Stimulated activated naive B cell treated with anti-CD40 and anti-IgM and Interleukin-4, amounts not matched to agents 10 μg/mL and 1 μg/mL and 100 μg/mL, for 72 hours (primary cell): ENCODE measurements around the gene ATP1A4.

Experiments
- ATAC-seq, 2 donors: fragments of 150-1000 bp; cut with Tn5 transposase; replicated peaks; 2 replicates each; pipeline ENCODE4 v1.10.0; 2021; ENCODE audit warnings: moderate library complexity in 1 of 2
- DNase-seq: peaks from one replicate; pipeline ENCODE4 v3.0.0; 2021
- H3K27ac Mint-ChIP-seq: one replicate; pipeline ENCODE4 v1.8.0; 2022; ENCODE audit warnings: mild to moderate bottlenecking, mixed read lengths
- H3K27me3 Mint-ChIP-seq, 2 donors: one replicate each; pipeline ENCODE4 v1.8.0; 2022; ENCODE audit warnings: mixed read lengths in 2 of 2
- H3K36me3 Mint-ChIP-seq, 2 donors: one replicate each; pipeline ENCODE4 v1.8.0; 2022; ENCODE audit warnings: mixed read lengths in 2 of 2, mild to moderate bottlenecking in 1 of 2
- H3K4me1 Mint-ChIP-seq, 2 donors: one replicate each; pipeline ENCODE4 v1.8.0; 2022; ENCODE audit warnings: mixed read lengths in 2 of 2, mild to moderate bottlenecking in 1 of 2
- H3K4me3 Mint-ChIP-seq, 2 donors: one replicate each; pipeline ENCODE4 v1.8.0; 2022; ENCODE audit warnings: mild to moderate bottlenecking in 2 of 2, mixed read lengths in 2 of 2, moderate library complexity in 1 of 2
- H3K9me3 Mint-ChIP-seq, 2 donors: one replicate each; pipeline ENCODE4 v1.8.0; 2022; ENCODE audit warnings: mixed read lengths in 2 of 2, mild to moderate bottlenecking in 1 of 2

The ATP1A4 gene

DNA sequence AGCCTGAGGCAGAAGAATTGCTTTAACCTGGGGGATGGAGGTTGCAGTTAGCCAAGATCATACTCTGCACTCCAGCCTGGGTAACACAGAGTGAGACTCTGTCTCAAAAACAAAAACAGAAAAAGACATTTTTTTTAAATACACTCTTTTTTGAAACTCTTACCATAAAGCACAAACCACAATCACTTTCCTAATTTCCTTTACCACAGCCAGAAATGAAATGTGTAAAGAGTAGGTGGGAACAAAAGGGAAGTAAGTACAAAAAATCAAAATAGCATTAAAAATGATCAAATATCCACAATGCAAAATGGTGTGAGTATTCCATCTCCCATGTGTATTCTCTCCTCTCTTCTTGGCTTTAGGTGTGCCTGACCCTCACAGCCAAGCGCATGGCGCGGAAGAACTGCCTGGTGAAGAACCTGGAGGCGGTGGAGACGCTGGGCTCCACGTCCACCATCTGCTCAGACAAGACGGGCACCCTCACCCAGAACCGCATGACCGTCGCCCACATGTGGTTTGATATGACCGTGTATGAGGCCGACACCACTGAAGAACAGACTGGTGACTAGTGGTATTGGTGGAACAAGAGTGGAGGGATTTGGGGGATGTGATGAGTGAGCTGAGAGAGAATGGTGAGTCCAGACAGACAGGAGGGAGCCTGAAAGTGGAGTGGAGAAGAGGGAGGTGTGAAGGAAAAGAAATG, 14.9 kb downstream of the ATP1A4 start:
- peak overlapping the region; percentile 15 for H3K27ac Mint-ChIP-seq
- no peaks in the 10 kb centered on the region for H3K9me3 Mint-ChIP-seq
- ATAC-seq = peak in 1 of 2 donors; percentile 17
- no peak for DNase-seq
- H3K4me1 Mint-ChIP-seq = peaks cover 36 to 46% of the 10 kb centered on the region in 2 donors
- H3K27me3 Mint-ChIP-seq = peaks cover 0 to 6% of the 10 kb centered on the region in 2 donors
- H3K36me3 Mint-ChIP-seq = no peaks in the 10 kb centered on the region
- no peak overlapping the region for H3K4me3 Mint-ChIP-seq

DNA sequence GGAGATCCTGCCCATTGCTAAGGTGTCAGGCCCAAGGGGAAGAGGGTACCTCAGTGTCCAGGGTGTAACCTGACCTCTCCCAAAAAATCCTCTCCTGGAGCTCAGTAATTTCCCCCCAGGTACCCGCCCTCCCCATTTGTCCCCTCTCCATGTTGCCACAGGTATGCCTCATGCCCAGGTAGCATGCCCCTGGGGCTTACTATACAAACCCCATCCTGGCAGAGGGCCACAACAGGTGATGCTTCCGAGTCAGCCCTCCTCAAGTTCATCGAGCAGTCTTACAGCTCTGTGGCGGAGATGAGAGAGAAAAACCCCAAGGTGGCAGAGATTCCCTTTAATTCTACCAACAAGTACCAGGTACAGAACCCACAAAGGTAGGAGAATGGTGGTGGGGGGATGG, 15.7 kb downstream of the ATP1A4 start:
- H3K4me1 Mint-ChIP-seq = peaks cover 36 to 46% of the 10 kb centered on the region in 2 donors
- H3K4me3 Mint-ChIP-seq = no peak overlapping the region
- H3K27me3 Mint-ChIP-seq = peaks cover 3 to 6% of the 10 kb centered on the region in 2 donors
- H3K27ac Mint-ChIP-seq = no peak overlapping the region
- no peak for DNase-seq
- H3K36me3 Mint-ChIP-seq = no peaks in the 10 kb centered on the region
- H3K9me3 Mint-ChIP-seq = no peaks in the 10 kb centered on the region
- no peak for ATAC-seq

DNA sequence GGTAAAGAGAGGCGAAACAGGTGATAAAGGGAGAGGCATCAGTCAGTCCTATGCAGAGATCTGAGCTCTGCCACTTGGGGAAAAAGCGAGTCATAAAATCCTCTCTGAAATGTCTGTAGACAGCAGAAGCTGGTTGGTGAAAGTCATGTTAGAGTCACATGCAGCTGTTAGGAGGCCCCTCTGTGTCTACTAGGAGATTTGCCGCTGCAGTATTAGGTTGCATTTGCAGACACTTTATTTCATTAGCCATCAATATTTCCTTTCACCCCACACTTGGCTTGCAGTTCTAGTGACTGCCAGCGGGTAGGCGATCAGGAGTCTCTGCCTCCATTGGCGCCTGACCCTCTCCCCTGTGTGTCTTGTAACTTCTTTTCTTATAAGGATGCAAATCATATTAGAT, 16.2 kb downstream of the ATP1A4 start:
- Mint-ChIP-seq H3K4me3 (no peak overlapping the region), H3K27me3 (peaks cover 7 to 8% of the 10 kb centered on the region in 2 donors), H3K4me1 (peaks cover 36 to 46% of the 10 kb centered on the region in 2 donors), H3K27ac (no peak overlapping the region), H3K36me3 (no peaks in the 10 kb centered on the region), H3K9me3 (no peaks in the 10 kb centered on the region)
- DNase-seq (no peak), ATAC-seq (peak; percentile 52 to 63)

DNA sequence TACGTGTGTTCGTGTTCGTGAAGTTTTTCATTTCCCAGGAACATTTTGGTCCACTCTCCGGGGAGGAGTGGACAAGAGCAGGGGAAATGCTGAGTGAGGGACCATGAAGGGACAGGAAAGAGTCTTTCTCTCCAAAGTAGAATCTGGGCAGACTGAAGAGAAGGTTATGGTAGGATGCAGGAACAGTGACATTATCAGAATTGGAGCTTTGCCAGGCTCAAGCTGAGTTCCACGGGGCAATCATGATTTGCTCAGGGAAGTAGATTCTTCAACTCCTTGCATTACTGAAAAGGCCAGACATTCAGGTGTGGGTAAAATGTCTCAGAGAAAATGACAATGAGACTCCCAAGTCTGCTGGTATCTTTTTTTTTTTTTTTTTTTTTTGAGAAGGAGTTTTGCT, 16.6 kb downstream of the ATP1A4 start:
- H3K36me3 Mint-ChIP-seq = no peaks in the 10 kb centered on the region
- DNase-seq = no peak
- H3K27me3 Mint-ChIP-seq = peaks cover 12% of the 10 kb centered on the region in 2 donors
- ATAC-seq = no peak
- H3K4me3 Mint-ChIP-seq = no peak overlapping the region
- no peaks in the 10 kb centered on the region for H3K9me3 Mint-ChIP-seq
- H3K4me1 Mint-ChIP-seq = peaks cover 36 to 46% of the 10 kb centered on the region in 2 donors
- no peak overlapping the region for H3K27ac Mint-ChIP-seq

DNA sequence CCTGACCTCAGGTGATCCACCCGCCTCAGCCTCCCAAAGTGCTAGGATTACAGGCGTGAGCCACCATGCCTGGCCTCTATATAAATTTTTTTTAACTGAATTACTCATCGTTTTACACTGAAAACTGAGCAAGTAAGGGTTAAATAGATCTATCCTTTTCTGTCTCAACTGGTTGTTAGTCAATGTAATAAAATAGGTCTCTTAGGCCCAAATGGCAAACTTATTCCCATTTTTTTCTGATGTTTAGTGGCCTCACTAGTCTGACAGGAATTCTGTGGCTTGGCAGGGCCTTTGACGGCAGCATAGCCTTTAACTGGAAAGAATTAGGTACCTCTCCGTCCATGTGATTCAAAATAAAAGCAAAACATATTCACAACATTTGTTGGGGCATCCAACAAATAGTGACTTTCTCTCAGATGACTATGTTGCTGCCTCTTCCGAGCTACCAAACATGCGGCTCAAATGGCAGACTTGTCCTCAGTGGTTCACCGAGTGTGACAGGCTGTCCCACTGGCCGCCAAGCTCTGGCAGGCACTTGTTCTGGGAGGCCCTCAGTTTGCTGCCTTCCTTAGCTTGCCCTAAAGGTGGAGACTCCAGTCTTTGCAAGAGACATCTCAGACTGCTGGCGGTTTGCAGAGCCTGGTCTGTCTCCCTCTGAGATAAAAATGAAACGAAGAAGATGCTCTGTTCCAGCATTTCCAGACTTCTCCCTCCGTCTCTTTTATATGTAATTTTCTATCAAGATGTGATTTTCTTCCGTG, 17.4 kb downstream of the ATP1A4 start:
- ATAC-seq = no peak
- H3K27me3 Mint-ChIP-seq = peaks cover 15 to 16% of the 10 kb centered on the region in 2 donors
- no peak overlapping the region for H3K27ac Mint-ChIP-seq
- H3K9me3 Mint-ChIP-seq = no peaks in the 10 kb centered on the region
- DNase-seq = no peak
- H3K36me3 Mint-ChIP-seq = no peaks in the 10 kb centered on the region
- no peak overlapping the region for H3K4me3 Mint-ChIP-seq
- H3K4me1 Mint-ChIP-seq = peaks cover 36 to 46% of the 10 kb centered on the region in 2 donors

DNA sequence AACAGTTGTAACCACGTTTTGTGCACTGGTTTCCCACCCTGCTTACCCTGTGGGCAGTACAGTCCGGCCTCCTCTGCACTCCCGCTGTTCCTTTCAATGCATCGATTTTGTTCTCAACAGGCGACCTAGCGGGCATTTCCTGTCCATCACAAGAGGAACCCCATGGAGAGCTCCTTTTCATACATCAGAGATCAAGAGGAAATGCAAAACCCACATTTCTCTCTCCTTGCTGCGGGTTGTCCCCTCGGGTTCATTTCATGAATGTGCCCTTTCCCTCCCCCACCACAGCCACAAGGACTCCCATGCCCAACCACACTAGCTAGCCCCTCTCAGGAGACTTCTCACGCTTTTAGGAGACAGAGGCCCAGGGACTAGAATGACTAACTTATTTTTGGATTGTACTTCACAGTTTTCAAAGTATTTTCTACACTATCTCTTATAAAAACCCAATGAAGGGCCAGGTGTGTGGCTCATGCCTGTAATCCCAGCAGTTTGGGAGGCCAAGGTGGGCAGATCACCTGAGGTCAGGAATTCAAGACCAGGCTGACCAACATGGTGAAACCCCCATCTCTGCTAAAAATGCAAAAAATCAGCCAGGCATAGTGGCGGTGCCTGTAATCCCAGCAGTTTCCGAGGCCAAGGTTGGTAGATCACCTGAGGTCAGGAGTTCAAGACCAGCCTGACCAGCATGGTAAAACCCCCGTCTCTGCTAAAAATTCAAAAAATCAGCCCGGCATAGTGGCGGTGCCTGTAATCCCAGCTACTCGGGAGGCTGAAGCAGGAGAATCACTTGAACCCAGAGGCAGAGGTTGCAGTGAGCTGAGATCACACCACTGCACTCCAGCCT, 18.4 kb downstream of the ATP1A4 start:
- Mint-ChIP-seq H3K9me3 (no peaks in the 10 kb centered on the region), H3K36me3 (no peaks in the 10 kb centered on the region), H3K4me1 (peaks cover 36 to 46% of the 10 kb centered on the region in 2 donors), H3K4me3 (peak overlapping the region; percentile 31 to 51), H3K27ac (peak overlapping the region; percentile 81), H3K27me3 (peaks cover 25 to 26% of the 10 kb centered on the region in 2 donors)
- ATAC-seq = peak; percentile 93
- DNase-seq = peak; percentile 77

DNA sequence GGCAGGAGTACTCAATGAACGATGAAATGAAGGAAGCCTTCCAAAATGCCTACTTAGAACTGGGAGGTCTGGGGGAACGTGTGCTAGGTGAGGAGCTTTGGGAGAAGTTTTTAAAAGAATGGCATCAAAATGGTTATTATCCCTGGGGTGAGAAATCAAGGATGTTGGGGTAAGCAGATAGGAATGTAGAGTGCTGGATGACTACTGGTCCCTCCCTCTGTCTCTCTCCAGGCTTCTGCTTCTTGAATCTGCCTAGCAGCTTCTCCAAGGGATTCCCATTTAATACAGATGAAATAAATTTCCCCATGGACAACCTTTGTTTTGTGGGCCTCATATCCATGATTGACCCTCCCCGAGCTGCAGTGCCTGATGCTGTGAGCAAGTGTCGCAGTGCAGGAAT, 20.0 kb downstream of the ATP1A4 start:
- ATAC-seq = no peak
- H3K4me3 Mint-ChIP-seq = no peak overlapping the region
- H3K9me3 Mint-ChIP-seq = no peaks in the 10 kb centered on the region
- H3K4me1 Mint-ChIP-seq = peaks cover 31 to 40% of the 10 kb centered on the region in 2 donors
- no peak for DNase-seq
- H3K27ac Mint-ChIP-seq = no peak overlapping the region
- peaks cover 28 to 30% of the 10 kb centered on the region in 2 donors for H3K27me3 Mint-ChIP-seq
- no peaks in the 10 kb centered on the region for H3K36me3 Mint-ChIP-seq

DNA sequence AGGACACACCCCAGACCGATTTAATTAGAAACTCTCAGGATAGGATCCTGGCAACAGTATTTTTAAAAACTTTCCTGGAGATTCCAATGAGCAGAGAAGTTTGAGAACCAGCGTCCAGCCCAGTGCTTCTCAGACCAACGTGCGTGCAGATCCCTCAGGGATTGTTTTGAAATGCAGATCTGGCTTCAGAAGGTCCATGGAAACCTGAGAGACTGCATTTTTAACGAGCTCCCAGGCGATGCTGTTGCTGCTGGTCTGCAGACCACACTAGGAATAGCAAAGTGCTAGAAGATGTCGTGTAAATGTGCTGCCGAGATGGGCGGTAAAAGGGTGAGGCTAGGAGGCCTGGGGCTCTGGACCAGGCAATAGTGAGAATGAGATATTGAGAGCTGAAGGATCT, 20.6 kb downstream of the ATP1A4 start:
- Mint-ChIP-seq H3K9me3 (no peaks in the 10 kb centered on the region), H3K4me3 (no peak overlapping the region), H3K27ac (no peak overlapping the region), H3K4me1 (peaks cover 29 to 35% of the 10 kb centered on the region in 2 donors), H3K36me3 (no peaks in the 10 kb centered on the region), H3K27me3 (peaks cover 26 to 28% of the 10 kb centered on the region in 2 donors)
- DNase-seq (no peak), ATAC-seq (no peak)

DNA sequence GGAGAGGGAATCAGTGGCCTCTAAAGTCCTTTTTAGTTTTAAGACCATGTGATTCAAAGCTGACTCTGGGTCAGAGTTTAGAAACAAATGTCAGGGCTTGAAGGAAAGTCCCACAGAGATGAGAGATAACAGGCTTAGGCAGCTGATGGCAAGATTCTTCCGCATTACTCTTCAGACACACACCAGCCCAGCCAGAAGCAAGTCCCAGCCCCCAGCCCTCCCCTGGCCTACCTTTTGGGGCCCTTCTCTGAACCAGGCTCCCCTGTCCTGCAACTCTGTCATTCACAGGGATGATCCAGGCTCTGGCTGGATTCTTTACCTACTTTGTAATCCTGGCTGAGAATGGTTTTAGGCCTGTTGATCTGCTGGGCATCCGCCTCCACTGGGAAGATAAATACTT, 25.8 kb downstream of the ATP1A4 start:
- ATAC-seq (peak; percentile 36 to 61), DNase-seq (no peak)
- no peaks in the 10 kb centered on the region for H3K9me3 Mint-ChIP-seq
- H3K4me1 Mint-ChIP-seq = peaks cover 0 to 1% of the 10 kb centered on the region in 2 donors
- no peak overlapping the region for H3K27ac Mint-ChIP-seq
- H3K36me3 Mint-ChIP-seq = no peaks in the 10 kb centered on the region
- H3K4me3 Mint-ChIP-seq = no peak overlapping the region
- H3K27me3 Mint-ChIP-seq = peaks cover 38 to 39% of the 10 kb centered on the region in 2 donors

DNA sequence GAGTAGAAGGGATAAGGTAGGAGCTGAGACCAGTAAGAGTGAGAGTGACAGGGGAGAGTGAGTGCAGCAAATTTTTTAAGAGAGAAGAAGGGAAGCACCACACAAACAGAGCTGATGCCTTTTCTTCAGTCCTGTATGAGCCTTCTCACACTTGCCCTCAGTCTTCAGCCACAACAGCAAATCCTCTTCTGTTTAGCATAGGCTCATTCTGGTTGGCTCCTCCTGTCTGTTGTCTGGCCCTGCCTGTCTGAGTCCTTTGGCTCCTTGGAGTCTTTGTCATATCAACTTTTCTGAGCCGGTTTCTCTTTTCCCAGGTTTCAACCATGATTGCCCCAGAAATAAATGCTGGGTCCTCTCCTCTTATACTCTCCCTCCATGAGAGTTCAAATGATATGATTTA, 26.3 kb downstream of the ATP1A4 start:
- no peak overlapping the region for H3K4me3 Mint-ChIP-seq
- H3K9me3 Mint-ChIP-seq = no peaks in the 10 kb centered on the region
- H3K36me3 Mint-ChIP-seq = no peaks in the 10 kb centered on the region
- DNase-seq (no peak), ATAC-seq (no peak)
- no peak overlapping the region for H3K27ac Mint-ChIP-seq
- peaks cover 35 to 36% of the 10 kb centered on the region in 2 donors for H3K27me3 Mint-ChIP-seq
- H3K4me1 Mint-ChIP-seq = peaks cover 0 to 1% of the 10 kb centered on the region in 2 donors

DNA sequence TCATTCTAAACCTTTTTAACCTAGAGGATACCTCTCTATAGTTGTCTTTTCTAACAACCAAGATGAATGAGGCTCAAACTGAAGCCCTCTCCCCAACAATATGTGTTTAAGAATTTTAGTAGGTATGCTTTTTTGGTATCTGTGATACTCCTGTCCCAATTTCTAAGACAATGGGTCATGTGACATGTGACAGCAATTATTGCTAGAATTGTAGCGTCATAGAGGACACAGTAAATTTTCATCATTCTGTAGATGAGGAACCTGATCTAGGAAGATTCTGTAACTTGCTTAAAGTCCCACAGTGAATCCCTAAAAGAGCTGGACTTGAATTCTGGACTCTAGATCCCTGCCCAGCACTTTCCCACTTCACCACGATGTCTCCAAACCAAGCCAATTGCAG, 27.3 kb downstream of the ATP1A4 start:
- peaks cover 32 to 37% of the 10 kb centered on the region in 2 donors for H3K27me3 Mint-ChIP-seq
- no peak overlapping the region for H3K27ac Mint-ChIP-seq
- H3K4me1 Mint-ChIP-seq = peaks cover 0 to 1% of the 10 kb centered on the region in 2 donors
- no peak for DNase-seq
- H3K36me3 Mint-ChIP-seq = no peaks in the 10 kb centered on the region
- no peak overlapping the region for H3K4me3 Mint-ChIP-seq
- no peaks in the 10 kb centered on the region for H3K9me3 Mint-ChIP-seq
- no peak for ATAC-seq

DNA sequence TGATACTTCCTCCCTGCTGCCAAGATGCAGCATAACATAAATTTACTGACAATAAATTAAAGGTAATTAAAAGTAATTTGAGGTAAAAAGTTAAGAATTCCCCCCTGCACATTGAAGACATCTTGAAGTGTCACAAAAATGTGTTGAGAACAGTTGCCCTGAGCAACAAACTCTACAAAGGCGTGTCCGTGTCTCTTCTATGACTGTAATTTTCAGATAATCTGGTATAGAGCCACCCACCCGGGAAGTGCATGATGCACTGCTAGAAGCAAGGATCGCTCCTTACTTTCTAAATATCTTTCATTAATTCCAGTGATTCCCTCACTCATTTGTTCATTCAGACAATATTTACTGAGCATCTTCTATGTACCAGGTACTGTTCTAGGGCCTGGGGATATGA, 27.9 kb downstream of the ATP1A4 start:
- DNase-seq = no peak
- Mint-ChIP-seq H3K9me3 (no peaks in the 10 kb centered on the region), H3K27ac (no peak overlapping the region), H3K36me3 (no peaks in the 10 kb centered on the region), H3K27me3 (peaks cover 26 to 31% of the 10 kb centered on the region in 2 donors), H3K4me3 (no peak overlapping the region), H3K4me1 (peaks cover 0 to 1% of the 10 kb centered on the region in 2 donors)
- ATAC-seq = no peak

DNA sequence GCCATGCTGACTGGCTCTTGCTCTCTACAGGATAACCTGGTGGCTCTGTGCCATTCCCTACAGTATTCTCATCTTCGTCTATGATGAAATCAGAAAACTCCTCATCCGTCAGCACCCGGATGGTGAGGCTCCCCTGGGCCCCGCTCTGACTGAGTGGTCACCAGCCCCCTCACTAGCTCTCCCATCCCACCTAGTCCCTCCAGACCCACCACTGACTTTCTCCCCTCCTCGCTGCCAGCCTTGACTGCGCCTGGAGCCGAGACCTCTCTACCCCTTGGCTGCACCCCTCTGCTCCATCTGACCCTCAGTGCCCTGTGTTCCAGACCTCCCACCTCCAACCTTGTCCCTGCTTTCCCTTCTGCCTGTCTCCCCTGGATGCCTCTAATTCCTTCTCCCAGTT, 34.8 kb downstream of the ATP1A4 start:
- Mint-ChIP-seq H3K27ac (no peak overlapping the region), H3K4me1 (peaks cover 0 to 10% of the 10 kb centered on the region in 2 donors), H3K4me3 (no peak overlapping the region), H3K36me3 (no peaks in the 10 kb centered on the region), H3K27me3 (peaks cover 20 to 30% of the 10 kb centered on the region in 2 donors), H3K9me3 (no peaks in the 10 kb centered on the region)
- ATAC-seq (no peak), DNase-seq (no peak)

DNA sequence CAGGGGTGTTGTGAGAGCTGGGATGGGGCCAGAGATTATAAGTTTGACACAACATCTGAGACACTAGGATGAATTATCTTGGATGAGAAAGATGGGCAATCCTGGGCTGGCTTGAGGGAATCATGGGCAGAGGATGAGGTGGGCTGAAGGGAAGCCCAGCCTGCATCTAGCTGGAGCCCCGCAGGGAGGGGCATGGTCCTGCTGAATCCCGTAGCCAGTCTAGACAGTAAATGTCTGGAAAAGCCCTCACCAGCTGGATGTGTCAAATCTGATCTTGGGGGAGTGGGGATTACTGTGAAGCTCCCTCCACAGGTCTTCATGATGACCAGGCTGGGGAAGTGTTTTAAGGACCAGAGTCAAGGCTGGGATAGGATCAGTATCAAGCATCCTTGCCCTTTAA, 35.3 kb downstream of the ATP1A4 start:
- ATAC-seq = no peak
- Mint-ChIP-seq H3K27ac (no peak overlapping the region), H3K9me3 (no peaks in the 10 kb centered on the region)

More for the DNA sequence above, 35.3 kb downstream of the ATP1A4 start:
- no peak for DNase-seq
- peaks cover 17 to 29% of the 10 kb centered on the region in 2 donors for H3K27me3 Mint-ChIP-seq
- peaks cover 0 to 10% of the 10 kb centered on the region in 2 donors for H3K4me1 Mint-ChIP-seq
- no peaks in the 10 kb centered on the region for H3K36me3 Mint-ChIP-seq
- H3K4me3 Mint-ChIP-seq = no peak overlapping the region
